WI38 (cell line): ENCODE results near the gene PGR.

Experiments
- H3K4me3 ChIP-seq: 2 replicates; pipeline ENCODE4 v1.5.1; 2011; ENCODE audit warnings: low read depth, mild to moderate bottlenecking, control low read depth, low read length
- CTCF ChIP-seq: IDR thresholded peaks from 2 replicates; pipeline ENCODE4 v1.5.1; 2012; ENCODE audit warnings: low read depth, mild to moderate bottlenecking, control low read depth, low read length

Gene PGR

GRCh38 chr11:101104716-101105115, 24.9 kb downstream of the PGR start:
- TF ChIP-seq CTCF, result no peak
- no peak overlapping the region for H3K4me3 ChIP-seq

GRCh38 chr11:101103433-101103832, 26.2 kb downstream of the PGR start:
- TF ChIP-seq CTCF, result no peak

GRCh38 chr11:101100601-101101000, 29.0 kb downstream of the PGR start:
- no peak for TF ChIP-seq CTCF
- H3K4me3 ChIP-seq, result no peak overlapping the region

More at GRCh38 chr11:101103433-101103832, 26.2 kb downstream of the PGR start:
- H3K4me3 ChIP-seq, result no peak overlapping the region

GRCh38 chr11:101096036-101096704, 33.4 kb downstream of the PGR start:
- no peak overlapping the region for H3K4me3 ChIP-seq
- TF ChIP-seq CTCF, result no peak

- H3K4me3 ChIP-seq, result no peak overlapping the region
- no peak for TF ChIP-seq CTCF
Measured at GRCh38 chr11:101091781-101092180, 37.8 kb downstream of the PGR start.

GRCh38 chr11:101090679-101091270, 38.8 kb downstream of the PGR start:
- H3K4me3 ChIP-seq, result no peak overlapping the region
- no peak for TF ChIP-seq CTCF

GRCh38 chr11:101083335-101083734, 46.3 kb downstream of the PGR start:
- no peak for TF ChIP-seq CTCF
- no peak overlapping the region for H3K4me3 ChIP-seq
